ENCODE data around the gene PITPNB.

Gene PITPNB

GRCh38 chr22:27874764-27875163 lies 44.3 kb downstream of the PITPNB start:
- no peaks in the 10 kb centered on the region for H3K4me1 ChIP-seq (ENCODE audit: insufficient read depth, insufficient read length)
- H3K4me3 ChIP-seq (ENCODE audit: insufficient read length, low read depth) = no peak overlapping the region
- no peak overlapping the region for H3K9ac ChIP-seq (ENCODE audit: insufficient read length, low read depth)
- H3K27me3 ChIP-seq (ENCODE audit: insufficient read depth, insufficient read length) = no peaks in the 10 kb centered on the region
- TF ChIP-seq YY1 (IDR thresholded peaks at IDR 0.05; ENCODE audit: insufficient read depth, insufficient read length) (no peak), ZNF274 (IDR thresholded peaks at IDR 0.05; ENCODE audit: low read depth, low read length) (no peak), SUZ12 (IDR thresholded peaks at IDR 0.05; ENCODE audit: extremely low read depth, insufficient read depth, insufficient read length) (no peak)
- no peak for DNase-seq (ENCODE audit: low read depth, low spot score)
- H3K36me3 ChIP-seq (ENCODE audit: insufficient read depth, insufficient read length, low read length) = peaks cover 52% of the 10 kb centered on the region
- H3K9me3 ChIP-seq (ENCODE audit: insufficient read depth, low read length) = no peaks in the 10 kb centered on the region

GRCh38 chr22:27874185-27874584 lies 44.9 kb downstream of the PITPNB start:
- no peak for DNase-seq (ENCODE audit: low read depth, low spot score)
- peaks cover 55% of the 10 kb centered on the region for H3K36me3 ChIP-seq (ENCODE audit: insufficient read depth, insufficient read length, low read length)
- no peaks in the 10 kb centered on the region for H3K27me3 ChIP-seq (ENCODE audit: insufficient read depth, insufficient read length)
- TF ChIP-seq ZNF274 (IDR thresholded peaks at IDR 0.05; ENCODE audit: low read depth, low read length) = no peak
- TF ChIP-seq SUZ12 (IDR thresholded peaks at IDR 0.05; ENCODE audit: extremely low read depth, insufficient read depth, insufficient read length) = no peak
- no peak for TF ChIP-seq YY1 (IDR thresholded peaks at IDR 0.05; ENCODE audit: insufficient read depth, insufficient read length)
- no peak overlapping the region for H3K4me3 ChIP-seq (ENCODE audit: insufficient read length, low read depth)
- no peak overlapping the region for H3K9ac ChIP-seq (ENCODE audit: insufficient read length, low read depth)
- no peaks in the 10 kb centered on the region for H3K4me1 ChIP-seq (ENCODE audit: insufficient read depth, insufficient read length)
- no peaks in the 10 kb centered on the region for H3K9me3 ChIP-seq (ENCODE audit: insufficient read depth, low read length)

DNA sequence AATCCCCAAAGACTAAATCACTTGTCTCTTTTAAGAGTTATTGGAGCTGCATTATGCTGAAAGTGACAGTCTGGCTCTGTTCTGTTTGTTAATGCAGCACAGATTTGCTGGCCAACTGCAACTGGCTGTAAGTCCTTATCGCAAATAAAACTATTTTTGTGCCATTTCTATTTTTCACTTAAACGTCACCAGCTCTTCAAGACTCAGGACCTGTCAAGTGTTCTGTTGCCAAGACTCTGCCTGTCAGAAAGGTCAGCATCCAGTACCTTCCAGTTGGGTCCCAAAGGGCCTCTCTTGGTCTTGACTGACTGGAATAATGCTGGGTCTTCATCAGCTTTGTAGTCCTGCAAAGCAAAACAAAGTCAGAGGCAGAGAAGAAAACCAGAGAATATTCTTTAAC lies 45.6 kb downstream of the PITPNB start:
- TF ChIP-seq SUZ12 (IDR thresholded peaks at IDR 0.05; ENCODE audit: extremely low read depth, insufficient read depth, insufficient read length) (no peak), ZNF274 (IDR thresholded peaks at IDR 0.05; ENCODE audit: low read depth, low read length) (no peak), YY1 (IDR thresholded peaks at IDR 0.05; ENCODE audit: insufficient read depth, insufficient read length) (no peak)
- Histone ChIP-seq H3K4me1 (ENCODE audit: insufficient read depth, insufficient read length) (no peaks in the 10 kb centered on the region), H3K27me3 (ENCODE audit: insufficient read depth, insufficient read length) (no peaks in the 10 kb centered on the region), H3K9me3 (ENCODE audit: insufficient read depth, low read length) (no peaks in the 10 kb centered on the region), H3K36me3 (ENCODE audit: insufficient read depth, insufficient read length, low read length) (peaks cover 55% of the 10 kb centered on the region), H3K9ac (ENCODE audit: insufficient read length, low read depth) (no peak overlapping the region), H3K4me3 (ENCODE audit: insufficient read length, low read depth) (no peak overlapping the region)
- DNase-seq (ENCODE audit: low read depth, low spot score) = no peak

GRCh38 chr22:27872488-27872887 lies 46.6 kb downstream of the PITPNB start:
- Histone ChIP-seq H3K4me3 (ENCODE audit: insufficient read length, low read depth) (no peak overlapping the region), H3K4me1 (ENCODE audit: insufficient read depth, insufficient read length) (no peaks in the 10 kb centered on the region), H3K36me3 (ENCODE audit: insufficient read depth, insufficient read length, low read length) (peaks cover 51% of the 10 kb centered on the region), H3K9ac (ENCODE audit: insufficient read length, low read depth) (no peak overlapping the region), H3K9me3 (ENCODE audit: insufficient read depth, low read length) (no peaks in the 10 kb centered on the region), H3K27me3 (ENCODE audit: insufficient read depth, insufficient read length) (no peaks in the 10 kb centered on the region)
- DNase-seq (ENCODE audit: low read depth, low spot score) = no peak
- TF ChIP-seq ZNF274 (IDR thresholded peaks at IDR 0.05; ENCODE audit: low read depth, low read length) = no peak
- no peak for TF ChIP-seq YY1 (IDR thresholded peaks at IDR 0.05; ENCODE audit: insufficient read depth, insufficient read length)
- no peak for TF ChIP-seq SUZ12 (IDR thresholded peaks at IDR 0.05; ENCODE audit: extremely low read depth, insufficient read depth, insufficient read length)

GRCh38 chr22:27871306-27872014 lies 47.6 kb downstream of the PITPNB start:
- Histone ChIP-seq H3K4me1 (ENCODE audit: insufficient read depth, insufficient read length) (no peaks in the 10 kb centered on the region), H3K9ac (ENCODE audit: insufficient read length, low read depth) (no peak overlapping the region), H3K4me3 (ENCODE audit: insufficient read length, low read depth) (no peak overlapping the region), H3K9me3 (ENCODE audit: insufficient read depth, low read length) (no peaks in the 10 kb centered on the region), H3K36me3 (ENCODE audit: insufficient read depth, insufficient read length, low read length) (peaks cover 46% of the 10 kb centered on the region), H3K27me3 (ENCODE audit: insufficient read depth, insufficient read length) (no peaks in the 10 kb centered on the region)
- TF ChIP-seq ZNF274 (IDR thresholded peaks at IDR 0.05; ENCODE audit: low read depth, low read length) (no peak), YY1 (IDR thresholded peaks at IDR 0.05; ENCODE audit: insufficient read depth, insufficient read length) (no peak), SUZ12 (IDR thresholded peaks at IDR 0.05; ENCODE audit: extremely low read depth, insufficient read depth, insufficient read length) (no peak)
- no peak for DNase-seq (ENCODE audit: low read depth, low spot score)

DNA sequence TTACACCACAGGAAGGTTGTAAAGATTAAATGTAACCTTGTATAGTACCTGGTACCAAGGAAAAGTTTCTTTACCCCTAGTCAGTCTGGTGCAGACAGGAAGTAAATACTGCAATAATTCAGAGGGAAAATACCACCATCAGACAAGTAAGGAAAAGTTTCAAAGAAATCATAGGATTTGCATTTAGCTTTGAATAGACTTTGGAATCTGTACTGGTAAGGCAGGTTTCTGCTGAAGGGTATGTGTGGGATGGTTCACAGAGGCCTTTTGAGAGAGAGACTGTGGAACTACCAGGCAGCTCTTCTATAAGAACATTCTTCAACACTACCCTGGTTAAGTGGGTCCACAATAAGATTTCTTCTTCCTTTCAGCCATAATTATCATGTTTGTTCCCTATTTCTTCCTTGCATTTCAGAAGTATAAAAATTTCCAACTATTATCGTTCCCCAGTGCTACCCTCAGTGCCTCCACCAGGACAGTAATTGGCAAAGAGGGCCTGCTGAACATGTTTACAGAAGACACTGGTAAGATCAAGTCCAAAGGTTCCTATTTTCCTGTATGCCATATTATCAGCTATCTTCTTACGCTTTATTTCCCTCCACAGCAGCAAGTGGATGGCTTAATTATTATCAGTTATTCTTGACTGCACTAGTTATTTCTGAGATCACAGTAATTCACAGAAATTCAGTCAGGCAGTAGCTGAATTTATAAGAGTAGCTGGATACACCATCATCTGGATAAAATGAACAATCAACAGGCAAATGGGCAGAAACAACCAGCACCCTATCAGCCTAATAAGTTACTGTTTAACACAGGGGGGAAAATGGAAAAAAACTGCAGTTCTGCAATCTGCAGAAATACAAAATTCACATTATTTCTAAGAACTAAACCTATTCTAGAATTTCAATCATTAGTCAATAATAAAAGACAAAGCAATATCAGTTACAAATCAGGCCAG lies 48.5 kb downstream of the PITPNB start:
- TF ChIP-seq ZNF274 (IDR thresholded peaks at IDR 0.05; ENCODE audit: low read depth, low read length) (no peak), YY1 (IDR thresholded peaks at IDR 0.05; ENCODE audit: insufficient read depth, insufficient read length) (no peak), SUZ12 (IDR thresholded peaks at IDR 0.05; ENCODE audit: extremely low read depth, insufficient read depth, insufficient read length) (no peak)
- H3K9ac ChIP-seq (ENCODE audit: insufficient read length, low read depth) = no peak overlapping the region
- H3K4me1 ChIP-seq (ENCODE audit: insufficient read depth, insufficient read length) = no peaks in the 10 kb centered on the region
- peaks cover 41% of the 10 kb centered on the region for H3K36me3 ChIP-seq (ENCODE audit: insufficient read depth, insufficient read length, low read length)
- H3K4me3 ChIP-seq (ENCODE audit: insufficient read length, low read depth) = no peak overlapping the region
- DNase-seq (ENCODE audit: low read depth, low spot score) = no peak
- no peaks in the 10 kb centered on the region for H3K9me3 ChIP-seq (ENCODE audit: insufficient read depth, low read length)
- H3K27me3 ChIP-seq (ENCODE audit: insufficient read depth, insufficient read length) = no peaks in the 10 kb centered on the region

GRCh38 chr22:27868732-27869282 lies 50.2 kb downstream of the PITPNB start:
- TF ChIP-seq YY1 (IDR thresholded peaks at IDR 0.05; ENCODE audit: insufficient read depth, insufficient read length) = no peak
- no peak for TF ChIP-seq SUZ12 (IDR thresholded peaks at IDR 0.05; ENCODE audit: extremely low read depth, insufficient read depth, insufficient read length)
- TF ChIP-seq ZNF274 (IDR thresholded peaks at IDR 0.05; ENCODE audit: low read depth, low read length) = no peak
- no peak overlapping the region for H3K9ac ChIP-seq (ENCODE audit: insufficient read length, low read depth)

More at GRCh38 chr22:27868732-27869282, 50.2 kb downstream of the PITPNB start:
- peaks cover 39% of the 10 kb centered on the region for H3K36me3 ChIP-seq (ENCODE audit: insufficient read depth, insufficient read length, low read length)
- DNase-seq (ENCODE audit: low read depth, low spot score) = no peak
- H3K9me3 ChIP-seq (ENCODE audit: insufficient read depth, low read length) = no peaks in the 10 kb centered on the region
- no peaks in the 10 kb centered on the region for H3K4me1 ChIP-seq (ENCODE audit: insufficient read depth, insufficient read length)
- H3K27me3 ChIP-seq (ENCODE audit: insufficient read depth, insufficient read length) = no peaks in the 10 kb centered on the region
- H3K4me3 ChIP-seq (ENCODE audit: insufficient read length, low read depth) = no peak overlapping the region

Measured in NT2/D1 (cell line).